Nephron progenitor cell (in vitro differentiated cells): ENCODE measurements around the gene ELP5.
"Not testable (repeated sequence)": the region's sequence is repeated elsewhere in the genome, so short reads cannot be mapped to it uniquely, and the experiment has no call there.

Source experiments
- DNase-seq: peaks from one replicate; pipeline ENCODE4 v3.0.0; 2021
- H3K27ac Mint-ChIP-seq: 2 replicates; pipeline ENCODE4 v1.8.0; 2021; ENCODE audit warnings: mild to moderate bottlenecking, moderate library complexity, mixed read lengths
- H3K27me3 Mint-ChIP-seq: 2 replicates; pipeline ENCODE4 v1.8.0; 2021; ENCODE audit warnings: mild to moderate bottlenecking, low read depth, mixed read lengths; ENCODE audit not compliant: poor library complexity
- H3K36me3 Mint-ChIP-seq: 2 replicates; pipeline ENCODE4 v1.8.0; 2021; ENCODE audit warnings: low read depth, mixed read lengths
- H3K4me1 Mint-ChIP-seq: 2 replicates; pipeline ENCODE4 v1.8.0; 2021; ENCODE audit warnings: mixed read lengths
- H3K4me3 Mint-ChIP-seq: 2 replicates; pipeline ENCODE4 v1.8.0; 2021; ENCODE audit warnings: mild to moderate bottlenecking, moderate library complexity, mixed read lengths
- H3K9me3 Mint-ChIP-seq: 2 replicates; pipeline ENCODE4 v1.8.0; 2021; ENCODE audit warnings: mild to moderate bottlenecking, moderate library complexity, mixed read lengths
- TF ChIP-seq, protein P1 (sequence below): fragments of 200-600 bp; sonication (generic); IDR thresholded peaks from 2 replicates; pipeline ENCODE4 v1.5.0; 2021; ENCODE audit warnings: antibody characterized with exemption

Gene ELP5

DNA sequence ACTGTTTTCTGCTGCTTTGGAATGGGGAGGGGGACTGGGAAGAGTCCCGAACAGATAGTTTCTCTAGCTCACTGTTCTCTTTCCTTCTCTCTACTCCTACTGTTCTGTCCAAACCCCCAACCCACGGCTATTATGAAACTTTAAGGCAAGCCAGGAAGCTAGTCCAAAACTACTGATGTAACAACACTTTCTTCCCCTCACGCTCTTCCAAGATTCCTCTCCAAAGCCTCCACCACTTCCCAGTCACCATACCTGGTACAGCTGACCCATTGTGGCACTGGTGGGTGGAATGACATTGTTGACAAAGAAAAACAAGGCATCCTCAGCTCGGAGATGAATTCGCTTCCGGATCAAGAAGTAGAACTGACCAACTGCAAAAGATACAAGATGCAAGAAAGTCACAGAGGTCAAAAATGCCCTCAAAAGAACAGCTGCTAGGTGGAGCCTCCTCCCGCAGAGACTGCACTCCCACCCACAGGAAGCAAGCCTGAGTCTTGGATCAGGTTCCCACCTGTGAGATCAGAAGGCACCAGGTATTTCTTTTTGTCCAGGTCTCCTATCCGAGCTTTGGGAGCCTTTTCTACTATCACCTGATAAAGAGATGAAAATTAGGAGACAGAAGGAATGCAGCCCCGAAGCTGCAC, 10.8 kb upstream of the ELP5 start:
- Mint-ChIP-seq H3K4me3 (peak overlapping the region; percentile 98), H3K27ac (peak overlapping the region; percentile 100), H3K4me1 (peaks cover 47% of the 10 kb centered on the region), H3K36me3 (peaks cover 40% of the 10 kb centered on the region), H3K27me3 (no peaks in the 10 kb centered on the region), H3K9me3 (no peaks in the 10 kb centered on the region)
- DNase-seq = no peak
- TF ChIP-seq, protein P1, sequence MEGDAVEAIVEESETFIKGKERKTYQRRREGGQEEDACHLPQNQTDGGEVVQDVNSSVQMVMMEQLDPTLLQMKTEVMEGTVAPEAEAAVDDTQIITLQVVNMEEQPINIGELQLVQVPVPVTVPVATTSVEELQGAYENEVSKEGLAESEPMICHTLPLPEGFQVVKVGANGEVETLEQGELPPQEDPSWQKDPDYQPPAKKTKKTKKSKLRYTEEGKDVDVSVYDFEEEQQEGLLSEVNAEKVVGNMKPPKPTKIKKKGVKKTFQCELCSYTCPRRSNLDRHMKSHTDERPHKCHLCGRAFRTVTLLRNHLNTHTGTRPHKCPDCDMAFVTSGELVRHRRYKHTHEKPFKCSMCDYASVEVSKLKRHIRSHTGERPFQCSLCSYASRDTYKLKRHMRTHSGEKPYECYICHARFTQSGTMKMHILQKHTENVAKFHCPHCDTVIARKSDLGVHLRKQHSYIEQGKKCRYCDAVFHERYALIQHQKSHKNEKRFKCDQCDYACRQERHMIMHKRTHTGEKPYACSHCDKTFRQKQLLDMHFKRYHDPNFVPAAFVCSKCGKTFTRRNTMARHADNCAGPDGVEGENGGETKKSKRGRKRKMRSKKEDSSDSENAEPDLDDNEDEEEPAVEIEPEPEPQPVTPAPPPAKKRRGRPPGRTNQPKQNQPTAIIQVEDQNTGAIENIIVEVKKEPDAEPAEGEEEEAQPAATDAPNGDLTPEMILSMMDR = no peak

DNA sequence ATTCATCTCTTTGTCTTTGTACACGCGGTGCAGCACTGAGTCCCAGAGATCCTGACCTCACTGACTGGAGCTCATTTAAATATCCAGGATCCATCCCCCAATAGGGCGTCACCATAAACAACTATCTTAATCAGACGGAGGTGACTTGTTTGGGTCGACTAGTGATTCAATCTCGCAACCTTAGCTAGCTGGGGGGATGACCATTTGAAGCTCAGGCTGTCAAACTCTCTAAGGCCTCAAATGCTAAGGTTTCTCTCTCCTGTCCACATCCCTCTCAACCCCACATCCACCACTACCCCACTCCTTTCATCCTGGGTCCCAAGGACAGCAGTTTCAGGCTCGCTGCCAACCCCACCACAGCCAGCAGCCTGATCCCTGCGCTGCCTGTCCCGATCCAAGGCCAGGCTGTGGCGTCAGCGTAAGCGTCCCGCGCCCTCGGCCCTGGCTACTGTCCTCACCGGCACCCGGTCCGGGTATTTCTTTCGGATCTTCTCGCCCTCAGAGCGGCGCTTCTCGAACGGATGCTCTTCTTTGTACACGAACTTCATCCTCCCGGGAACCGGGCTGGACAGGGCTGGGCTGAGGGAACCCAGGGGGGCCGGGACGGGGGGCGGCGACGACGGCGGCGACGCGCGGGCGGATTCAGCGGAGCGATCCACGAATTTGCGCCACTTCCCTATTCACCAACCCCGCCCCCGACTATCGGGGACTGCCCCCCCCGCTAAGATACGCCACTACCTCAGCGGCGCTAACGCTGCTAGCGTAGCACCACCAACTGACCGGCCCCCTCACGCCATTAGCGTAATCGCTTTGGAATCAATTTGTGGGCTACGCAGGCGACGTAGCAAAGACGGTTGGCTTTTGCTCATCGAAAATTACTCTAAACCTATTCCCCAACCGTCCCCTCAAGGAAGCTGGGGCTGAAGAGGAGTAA, 10.0 kb upstream of the ELP5 start, which contains the start of gene GABARAP:
TSS of gene GABARAP (minus strand) at position 667 of the 934 bp plus-strand sequence. CDS start at position 548, 119 bp downstream.
- no peaks in the 10 kb centered on the region for H3K9me3 Mint-ChIP-seq
- peak within 1 kb of the TSS; percentile 100 for H3K27ac Mint-ChIP-seq
- TF ChIP-seq, protein P1 = no peak
- DNase-seq = peak; percentile 96
- H3K27me3 Mint-ChIP-seq = no peaks in the 10 kb centered on the region
- peaks cover 41% of the 10 kb centered on the region for H3K36me3 Mint-ChIP-seq
- H3K4me1 Mint-ChIP-seq = peaks cover 39% of the 10 kb centered on the region
- peak within 1 kb of the TSS; percentile 98 for H3K4me3 Mint-ChIP-seq

DNA sequence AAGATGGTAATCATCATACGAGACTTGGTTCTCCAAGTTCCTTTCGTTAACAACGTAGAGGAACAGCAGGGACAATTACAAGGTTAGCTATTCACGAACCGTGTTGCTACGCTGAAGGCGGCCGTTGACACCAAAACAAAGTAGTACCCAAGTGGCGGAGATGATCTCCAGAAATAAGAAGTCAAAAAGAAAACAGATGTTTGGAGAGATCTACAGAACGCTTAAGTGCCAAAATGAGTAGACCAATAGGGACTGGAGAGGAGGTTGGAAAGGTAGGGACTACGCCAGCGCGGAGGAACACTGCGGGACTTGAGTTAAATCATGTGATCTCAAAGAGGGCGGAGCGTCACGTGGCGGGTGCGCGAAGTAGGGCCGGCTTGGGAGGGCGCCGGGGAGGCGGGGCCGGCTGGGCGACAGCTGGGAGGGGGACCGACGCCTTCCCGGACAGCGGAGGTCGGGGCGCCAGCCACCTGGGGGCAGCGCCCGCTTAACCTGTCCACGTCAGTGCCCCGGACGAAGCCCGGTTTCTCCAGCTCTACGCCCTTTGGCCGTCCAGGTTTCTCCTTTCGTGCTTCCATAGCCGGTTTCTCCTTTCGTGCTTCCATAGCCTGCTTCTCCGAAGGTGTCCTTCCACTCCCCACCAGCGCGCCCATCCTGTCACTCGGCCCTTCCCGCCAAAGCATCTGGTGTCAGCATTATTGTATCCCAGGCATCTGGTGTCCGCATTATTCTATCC, 9.1 kb upstream of the ELP5 start:
- DNase-seq = peak; percentile 94
- peak overlapping the region; percentile 100 for H3K27ac Mint-ChIP-seq
- peaks cover 40% of the 10 kb centered on the region for H3K36me3 Mint-ChIP-seq
- no peaks in the 10 kb centered on the region for H3K9me3 Mint-ChIP-seq
- peaks cover 34% of the 10 kb centered on the region for H3K4me1 Mint-ChIP-seq
- H3K4me3 Mint-ChIP-seq = peak overlapping the region; percentile 98
- TF ChIP-seq, protein P1 = no peak
- no peaks in the 10 kb centered on the region for H3K27me3 Mint-ChIP-seq

DNA sequence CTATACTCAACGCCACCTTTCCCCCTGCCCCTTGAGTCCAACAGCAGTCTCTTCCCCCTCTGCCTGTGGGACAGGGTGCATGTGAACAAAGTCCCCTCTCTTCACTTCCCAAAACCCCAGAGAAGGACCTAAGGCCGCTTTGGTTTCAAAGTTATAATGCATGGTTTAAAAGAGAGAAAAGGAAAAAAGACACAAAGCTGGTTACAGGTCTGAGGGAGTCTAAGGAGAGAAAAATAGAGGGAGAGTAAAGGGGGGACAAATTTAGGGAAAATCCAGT, 8.6 kb upstream of the ELP5 start:
- DNase-seq = no peak
- Mint-ChIP-seq H3K4me1 (peaks cover 35% of the 10 kb centered on the region), H3K4me3 (peak overlapping the region; percentile 98)

DNA sequence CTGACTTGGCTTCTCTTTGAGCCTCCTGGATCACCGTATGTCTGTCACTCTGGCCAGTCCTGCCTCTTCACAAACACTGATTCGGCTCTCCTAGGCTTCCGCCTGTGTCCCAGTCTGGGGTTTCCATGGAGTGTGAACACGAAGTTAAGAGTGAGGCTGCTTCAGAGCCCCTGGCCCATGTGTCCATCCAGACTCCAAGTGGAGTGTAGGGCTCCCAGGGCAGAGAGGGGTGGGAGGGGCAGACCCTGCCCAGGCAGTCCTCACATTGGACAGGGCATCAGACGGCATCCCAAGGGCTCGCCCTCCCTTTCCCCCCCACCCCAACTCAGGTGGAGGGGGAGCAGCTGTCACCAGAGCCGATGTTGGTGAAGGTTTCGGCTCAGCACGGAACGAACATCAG, 8.2 kb upstream of the ELP5 start:
- DNase-seq, H3K9me3 Mint-ChIP-seq, H3K27me3 Mint-ChIP-seq: not testable (repeated sequence)
- Mint-ChIP-seq H3K4me3 (peak overlapping the region; percentile 98), H3K36me3 (peaks cover 40% of the 10 kb centered on the region), H3K27ac (peak overlapping the region; percentile 98), H3K4me1 (peaks cover 39% of the 10 kb centered on the region)

More for the DNA sequence above, 8.6 kb upstream of the ELP5 start:
- H3K27me3 Mint-ChIP-seq = no peaks in the 10 kb centered on the region
- TF ChIP-seq, protein P1 = no peak
- H3K9me3 Mint-ChIP-seq = no peaks in the 10 kb centered on the region
- H3K36me3 Mint-ChIP-seq = peaks cover 40% of the 10 kb centered on the region
- peak overlapping the region; percentile 98 for H3K27ac Mint-ChIP-seq

DNA sequence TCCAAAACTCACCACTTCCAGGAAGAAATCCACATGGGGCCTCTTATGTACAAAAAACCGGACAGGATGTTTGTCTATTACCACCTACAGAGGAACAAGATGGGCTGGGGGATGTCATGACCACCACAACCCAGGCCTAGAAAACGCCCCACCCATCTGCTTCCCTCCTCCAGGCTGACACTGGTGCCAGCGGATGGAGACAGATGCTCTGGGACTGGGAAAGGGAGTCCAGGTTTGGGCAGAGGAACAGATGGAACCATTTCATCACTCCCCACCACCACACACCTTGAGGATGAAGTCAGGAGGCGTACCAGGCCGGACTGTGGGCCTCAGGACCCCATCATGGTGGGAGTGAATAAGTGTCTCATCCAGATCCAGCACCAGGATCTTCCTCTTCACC, 5.2 kb upstream of the ELP5 start:
- H3K36me3 Mint-ChIP-seq = peaks cover 24% of the 10 kb centered on the region
- no peak for DNase-seq
- H3K27ac Mint-ChIP-seq = no peak overlapping the region
- no peak overlapping the region for H3K4me3 Mint-ChIP-seq
- H3K9me3 Mint-ChIP-seq = no peaks in the 10 kb centered on the region
- H3K4me1 Mint-ChIP-seq = peaks cover 40% of the 10 kb centered on the region
- H3K27me3 Mint-ChIP-seq = no peaks in the 10 kb centered on the region
- TF ChIP-seq, protein P1 = no peak
